WTC11 (cell line): Measurements from ENCODE around the gene STK32C.

Experiments
- CBFB ChIP-seq: sonication (generic); formaldehyde crosslinking; IDR thresholded peaks from 2 replicates; pipeline ENCODE4 v1.8.1; 2022; ENCODE audit warnings: mild to moderate bottlenecking, low read depth, missing genetic modification reagents
- CREM ChIP-seq: sonication (generic); formaldehyde crosslinking; IDR thresholded peaks from 2 replicates; pipeline ENCODE4 v1.8.1; 2022; ENCODE audit warnings: mild to moderate bottlenecking, missing genetic modification reagents, moderate library complexity
- CTCF ChIP-seq: fragments of 200-600 bp; IDR thresholded peaks from 2 replicates; pipeline ENCODE4 v1.8.0; 2022; ENCODE audit warnings: antibody characterized with exemption
- ZBTB21 ChIP-seq: sonication (generic); formaldehyde crosslinking; IDR thresholded peaks from 2 replicates; pipeline ENCODE4 v1.8.1; 2023; ENCODE audit warnings: mild to moderate bottlenecking, missing genetic modification reagents, borderline replicate concordance
- TF ChIP-seq, protein P1 (sequence below): sonication (generic); formaldehyde crosslinking; conservative IDR thresholded peaks from 2 replicates; pipeline ENCODE4 v1.8.1; 2022; ENCODE audit warnings: mild to moderate bottlenecking, missing genetic modification reagents

- TF ChIP-seq CTCF (no peak), CREM (no peak), CBFB (CRISPR knock-in tag) (no peak), ZBTB21 (CRISPR knock-in tag) (no peak)
- TF ChIP-seq, protein P1, sequence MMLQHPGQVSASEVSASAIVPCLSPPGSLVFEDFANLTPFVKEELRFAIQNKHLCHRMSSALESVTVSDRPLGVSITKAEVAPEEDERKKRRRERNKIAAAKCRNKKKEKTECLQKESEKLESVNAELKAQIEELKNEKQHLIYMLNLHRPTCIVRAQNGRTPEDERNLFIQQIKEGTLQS (CRISPR knock-in tag) = no peak
Observed at GRCh38 chr10:132173185-132173584, 134.6 kb downstream of the STK32C start.
